ENCODE data around the gene ADH7. TPM values are rescaled to one million over a fixed set of nuclear protein-coding genes. Genes with fewer than 3 reads are reported as not detected.

The ADH7 gene
- total RNA-seq, 1 experiment from 2014 or later: not detected

GRCh38 chr4:99471896-99472295, 36.8 kb upstream of the ADH7 start:
- CTCF ChIA-PET: no interaction called here
- TF ChIP-seq EZH2 (IDR thresholded peaks at IDR 0.05; ENCODE audit: borderline replicate concordance, low read depth, low read length, poor library complexity, severe bottlenecking) (no peak), CTCF (conservative IDR thresholded peaks at IDR 0.05; ENCODE audit: low read depth, low read length) (no peak)
- Histone ChIP-seq H3K4me1 (ENCODE audit: insufficient read depth, low read length, poor library complexity, severe bottlenecking) (no peaks in the 10 kb centered on the region), H3K27me3 (replicated peaks; ENCODE audit: insufficient read depth, low read depth, low read length, poor library complexity) (peaks cover 21% of the 10 kb centered on the region), H3K4me3 (ENCODE audit: low read depth, low read length, poor library complexity, severe bottlenecking) (no peak overlapping the region), H3K36me3 (ENCODE audit: insufficient read depth, low read length, poor library complexity, severe bottlenecking) (no peaks in the 10 kb centered on the region), H3K27ac (ENCODE audit: low read depth, low read length, poor library complexity, severe bottlenecking) (no peak overlapping the region), H3K9me3 (ENCODE audit: low read depth, low read length, poor library complexity, severe bottlenecking) (no peaks in the 10 kb centered on the region)
- intact Hi-C loops (cut with micrococcal nuclease; ENCODE audit: unreplicated experiment): no loop called here
- no peak for DNase-seq (ENCODE audit: low spot score)
- no TSS peak for BruUV-seq (replicated peaks)
- POLR2A ChIA-PET (ENCODE audit: low non-redundant PET): no interaction called here

- Histone ChIP-seq H3K4me1 (ENCODE audit: insufficient read depth, low read length, poor library complexity, severe bottlenecking) (no peaks in the 10 kb centered on the region), H3K36me3 (ENCODE audit: insufficient read depth, low read length, poor library complexity, severe bottlenecking) (no peaks in the 10 kb centered on the region), H3K9me3 (ENCODE audit: low read depth, low read length, poor library complexity, severe bottlenecking) (no peaks in the 10 kb centered on the region), H3K27ac (ENCODE audit: low read depth, low read length, poor library complexity, severe bottlenecking) (no peak overlapping the region), H3K4me3 (ENCODE audit: low read depth, low read length, poor library complexity, severe bottlenecking) (no peak overlapping the region), H3K27me3 (replicated peaks; ENCODE audit: insufficient read depth, low read depth, low read length, poor library complexity) (peaks cover 21% of the 10 kb centered on the region)
- CTCF ChIA-PET: no interaction called here
- TF ChIP-seq CTCF (conservative IDR thresholded peaks at IDR 0.05; ENCODE audit: low read depth, low read length): no peak
- no peak for TF ChIP-seq EZH2 (IDR thresholded peaks at IDR 0.05; ENCODE audit: borderline replicate concordance, low read depth, low read length, poor library complexity, severe bottlenecking)
- POLR2A ChIA-PET (ENCODE audit: low non-redundant PET): no interaction called here
- BruUV-seq (replicated peaks): no TSS peak
- no peak for DNase-seq (ENCODE audit: low spot score)
- intact Hi-C loops (cut with micrococcal nuclease; ENCODE audit: unreplicated experiment): no loop called here
Observed at GRCh38 chr4:99471349-99471748, 36.2 kb upstream of the ADH7 start.

DNA sequence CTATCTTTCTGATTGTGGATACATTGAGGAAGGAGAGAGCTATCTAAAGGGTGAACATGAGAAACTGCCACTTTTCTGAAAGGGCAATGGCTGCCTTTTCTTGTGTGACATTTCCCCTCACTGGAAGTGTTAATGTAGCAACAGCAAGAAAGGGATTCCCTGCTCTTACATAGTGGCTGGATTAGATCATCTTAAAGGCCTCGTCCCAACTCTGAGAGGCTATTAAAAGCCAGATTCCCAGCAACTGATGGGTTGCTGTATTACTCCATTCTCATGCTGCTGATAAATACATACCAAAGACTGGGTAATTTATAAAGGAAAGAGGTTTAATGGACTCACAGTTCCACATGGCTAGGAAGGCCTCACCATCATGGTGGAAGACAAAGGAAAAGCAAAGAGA, 33.7 kb upstream of the ADH7 start:
- H3K36me3 ChIP-seq (ENCODE audit: insufficient read depth, low read length, poor library complexity, severe bottlenecking): no peaks in the 10 kb centered on the region
- intact Hi-C loops (cut with micrococcal nuclease; ENCODE audit: unreplicated experiment): no loop called here
- H3K27me3 ChIP-seq (replicated peaks; ENCODE audit: insufficient read depth, low read depth, low read length, poor library complexity): peaks cover 19% of the 10 kb centered on the region
- no peak overlapping the region for H3K27ac ChIP-seq (ENCODE audit: low read depth, low read length, poor library complexity, severe bottlenecking)
- H3K4me1 ChIP-seq (ENCODE audit: insufficient read depth, low read length, poor library complexity, severe bottlenecking): no peaks in the 10 kb centered on the region
- no peak for DNase-seq (ENCODE audit: low spot score)
- H3K4me3 ChIP-seq (ENCODE audit: low read depth, low read length, poor library complexity, severe bottlenecking): no peak overlapping the region
- no peak for TF ChIP-seq EZH2 (IDR thresholded peaks at IDR 0.05; ENCODE audit: borderline replicate concordance, low read depth, low read length, poor library complexity, severe bottlenecking)
- POLR2A ChIA-PET (ENCODE audit: low non-redundant PET): no interaction called here
- H3K9me3 ChIP-seq (ENCODE audit: low read depth, low read length, poor library complexity, severe bottlenecking): no peaks in the 10 kb centered on the region
- CTCF ChIA-PET: no interaction called here
- no TSS peak for BruUV-seq (replicated peaks)

DNA sequence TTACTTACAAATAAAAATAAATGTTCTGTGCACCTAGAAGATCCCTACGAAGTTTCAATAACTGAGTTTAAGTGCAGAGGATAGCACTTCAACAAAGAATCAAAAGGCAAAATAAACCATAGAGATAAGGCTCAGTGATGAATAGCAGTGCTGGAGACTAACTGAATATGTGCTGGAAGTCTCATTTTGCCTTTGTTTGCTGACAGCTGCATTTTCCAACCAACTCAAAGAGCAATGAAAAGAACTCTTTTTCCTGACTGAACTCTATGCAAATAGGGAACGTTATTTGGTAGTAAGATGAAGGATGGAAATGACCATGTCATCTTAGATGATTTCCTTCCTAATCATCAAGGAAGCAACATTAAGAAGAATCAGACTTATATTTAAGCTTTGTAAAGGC, 32.7 kb upstream of the ADH7 start:
- CTCF ChIA-PET: interaction anchor here (0.7 kb wide), 1 partner anchor 288 kb away, joined by 3 read pairs; no protein-coding TSS in a partner anchor

More for the DNA sequence above, 32.7 kb upstream of the ADH7 start:
- H3K36me3 ChIP-seq (ENCODE audit: insufficient read depth, low read length, poor library complexity, severe bottlenecking): no peaks in the 10 kb centered on the region
- H3K4me3 ChIP-seq (ENCODE audit: low read depth, low read length, poor library complexity, severe bottlenecking): no peak overlapping the region
- H3K9me3 ChIP-seq (ENCODE audit: low read depth, low read length, poor library complexity, severe bottlenecking): no peaks in the 10 kb centered on the region
- H3K27ac ChIP-seq (ENCODE audit: low read depth, low read length, poor library complexity, severe bottlenecking): no peak overlapping the region
- BruUV-seq (replicated peaks): no TSS peak
- no peak for DNase-seq (ENCODE audit: low spot score)
- H3K27me3 ChIP-seq (replicated peaks; ENCODE audit: insufficient read depth, low read depth, low read length, poor library complexity): peaks cover 19% of the 10 kb centered on the region
- H3K4me1 ChIP-seq (ENCODE audit: insufficient read depth, low read length, poor library complexity, severe bottlenecking): no peaks in the 10 kb centered on the region
- TF ChIP-seq EZH2 (IDR thresholded peaks at IDR 0.05; ENCODE audit: borderline replicate concordance, low read depth, low read length, poor library complexity, severe bottlenecking) (no peak), CTCF (conservative IDR thresholded peaks at IDR 0.05; ENCODE audit: low read depth, low read length) (no peak)
- POLR2A ChIA-PET (ENCODE audit: low non-redundant PET): no interaction called here
- intact Hi-C loops (cut with micrococcal nuclease; ENCODE audit: unreplicated experiment): no loop called here

Measured in A673 (cell line).